Posterior cingulate gyrus (tissue), 11 donors: ENCODE data around the gene PID1.
A peak's percentile ranks its signal among the peaks of the same experiment; 100 is the strongest.

ENCODE experiments used
- DNase-seq, 10 donors: peaks; one replicate each; pipeline versions ENCODE4 v3.0.0 to v3.0.0-alpha.2; 2020 to 2021; ENCODE audit warnings: mixed read lengths in 3 of 10
- intact Hi-C: fragments of 100-400 bp; cut with DNase I; formaldehyde crosslinking; loops from one replicate; pipeline ENCODE4 v1.15.1; 2023

PID1 gene

DNA sequence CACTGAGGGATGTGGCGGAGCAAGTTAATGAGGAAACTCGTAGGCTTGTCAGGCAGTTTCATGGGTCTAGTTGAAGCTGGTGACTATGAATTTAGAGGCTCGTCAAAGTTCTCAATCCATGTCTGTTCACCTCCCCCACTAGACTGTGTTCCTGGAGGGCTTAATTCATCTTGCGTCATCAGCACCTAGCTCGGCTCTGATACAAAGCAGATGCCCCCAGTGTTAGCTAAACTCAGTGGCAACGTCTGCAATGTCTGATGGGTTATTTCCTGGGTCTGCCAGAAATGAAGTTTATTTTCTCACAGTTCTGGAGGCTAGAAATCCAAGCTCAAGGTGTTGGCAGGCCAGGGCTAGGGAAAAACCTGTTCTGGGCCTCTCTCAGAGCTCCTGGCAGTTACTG is 140.6 kb downstream of the PID1 start:
- intact Hi-C loops: loop anchor here (10.0 kb wide), 1 partner anchor 584 kb away; the partner anchor contains the start of gene DNER
- DNase-seq: no peak

DNA sequence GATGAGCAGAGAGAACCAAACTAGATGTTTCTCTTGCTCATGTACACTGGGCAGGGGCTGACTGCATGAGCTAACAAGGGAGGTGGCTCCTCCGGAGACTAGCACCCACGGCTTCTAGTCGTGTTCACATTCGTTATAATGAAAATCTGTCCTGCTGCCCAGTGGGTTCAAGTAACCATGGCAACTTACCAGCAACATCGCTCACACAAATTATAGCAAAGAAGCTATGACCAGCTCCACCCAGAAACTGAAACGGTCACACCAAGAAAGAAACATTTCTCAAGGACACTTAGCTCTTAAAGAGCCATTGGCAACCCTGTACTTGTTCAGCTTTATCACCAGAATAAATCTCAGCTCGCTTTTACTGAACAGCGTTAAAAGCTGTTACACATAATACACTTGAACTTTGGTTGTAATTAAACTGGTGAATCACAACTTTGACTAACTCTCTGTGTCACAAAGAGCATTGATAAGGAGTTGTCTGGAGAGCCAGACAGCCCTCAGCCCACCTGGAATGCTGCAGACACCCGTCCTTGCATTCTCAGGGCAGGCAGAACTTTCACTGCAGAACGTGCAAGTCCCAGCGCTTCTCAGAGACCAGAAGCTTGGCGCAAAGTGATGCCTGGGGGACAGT is 141.2 kb downstream of the PID1 start:
- intact Hi-C loops: loop anchor here (10.0 kb wide), 1 partner anchor 585 kb away; the partner anchor contains the start of gene DNER
- peak in 2 of 10 donors; percentile 8 to 80 for DNase-seq

DNA sequence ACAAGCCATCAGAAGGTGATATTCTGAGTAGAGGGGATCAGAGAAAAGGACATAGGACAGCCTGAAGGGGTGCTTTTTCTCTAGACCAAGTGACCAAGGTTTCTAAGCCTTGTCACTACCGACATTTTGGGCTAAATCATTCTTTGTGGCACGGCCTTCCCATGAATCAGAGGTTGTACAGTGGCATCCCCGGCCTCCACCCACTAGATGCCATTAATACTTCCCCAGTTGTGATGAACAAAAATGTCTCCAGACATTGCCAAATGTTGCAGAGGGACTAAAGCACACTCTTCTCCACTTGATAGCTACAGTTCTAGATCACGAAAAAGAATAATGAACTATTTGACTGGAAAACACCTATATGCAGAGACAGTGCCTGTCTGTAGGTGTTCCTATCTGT is 143.6 kb downstream of the PID1 start:
- DNase-seq: no peak
- intact Hi-C loops: no loop called here

DNA sequence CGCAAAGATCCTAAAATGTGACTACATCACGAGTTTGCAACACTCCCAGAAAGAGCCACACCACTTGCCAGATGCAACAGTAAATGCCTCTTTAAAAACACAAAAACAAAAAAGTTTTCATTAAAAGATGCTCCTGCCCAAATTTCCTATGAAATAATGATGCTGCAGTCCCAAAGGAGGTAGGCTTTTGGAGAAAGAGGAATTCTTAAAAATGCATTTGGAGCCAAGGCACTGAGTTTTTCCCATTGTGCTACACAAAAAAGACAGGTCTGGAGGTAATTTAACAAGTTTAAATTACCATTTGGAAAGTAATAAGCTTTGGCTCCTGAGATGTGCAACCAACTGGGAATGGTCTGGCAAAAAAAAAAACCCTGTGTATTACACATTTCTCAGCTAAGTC is 145.0 kb downstream of the PID1 start:
- no peak for DNase-seq
- intact Hi-C loops: no loop called here

DNA sequence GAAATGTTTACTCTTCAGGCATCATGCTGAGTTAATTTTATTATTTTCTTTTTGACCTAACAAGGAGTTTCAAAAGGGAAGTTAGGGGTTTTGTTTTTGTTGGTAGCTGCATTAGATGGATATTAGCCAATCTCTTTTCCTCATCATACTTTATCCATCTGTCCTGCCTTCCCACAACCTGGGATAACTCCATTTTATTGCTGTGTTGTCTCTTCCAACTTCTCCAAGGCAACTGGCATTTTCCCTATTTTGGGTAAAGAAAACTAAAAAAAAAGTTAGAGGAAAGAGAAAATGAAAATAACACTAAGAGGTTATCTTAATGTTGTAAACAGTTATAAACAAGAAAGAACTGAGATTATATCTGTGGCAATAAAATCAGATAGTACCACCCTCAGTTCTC is 147.0 kb downstream of the PID1 start:
- intact Hi-C loops: no loop called here
- no peak for DNase-seq

DNA sequence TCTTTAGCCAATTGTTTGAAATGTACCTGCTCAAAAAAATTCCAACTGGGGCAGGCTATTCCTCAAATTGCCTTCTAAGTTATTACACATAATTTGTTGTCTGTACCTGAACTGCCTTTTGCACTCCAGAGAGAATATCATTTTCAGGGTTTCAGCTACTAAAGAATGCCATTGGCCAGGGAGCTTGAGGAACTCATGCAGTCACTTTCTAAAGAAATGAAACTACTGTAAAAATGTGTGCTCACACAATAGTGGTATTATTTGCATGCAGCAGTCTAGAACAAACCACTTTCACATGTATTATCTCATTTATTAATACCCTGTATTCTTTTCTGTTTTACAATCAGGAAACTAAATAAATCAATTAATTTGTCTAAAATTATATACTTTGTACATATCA is 152.2 kb downstream of the PID1 start:
- intact Hi-C loops: no loop called here
- no peak for DNase-seq

DNA sequence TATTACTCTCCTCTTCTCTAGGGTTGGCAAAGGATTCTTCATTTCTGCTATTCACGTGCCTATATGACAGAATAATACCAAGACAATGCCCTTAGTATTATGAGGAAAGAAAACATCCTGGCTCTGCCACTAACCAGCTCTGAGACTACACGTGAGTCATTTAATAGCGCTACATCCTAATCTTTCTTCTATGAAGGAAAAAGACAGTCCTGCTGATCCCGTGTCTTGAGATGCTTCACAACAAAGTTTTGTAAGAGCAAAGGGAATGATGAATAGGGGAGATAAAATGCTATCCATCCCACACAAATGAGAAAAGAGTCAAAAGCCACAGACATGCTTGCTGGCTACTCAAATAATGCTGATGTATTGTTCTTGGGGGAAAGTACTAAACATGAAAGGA is 152.8 kb downstream of the PID1 start:
- no peak for DNase-seq
- intact Hi-C loops: no loop called here

DNA sequence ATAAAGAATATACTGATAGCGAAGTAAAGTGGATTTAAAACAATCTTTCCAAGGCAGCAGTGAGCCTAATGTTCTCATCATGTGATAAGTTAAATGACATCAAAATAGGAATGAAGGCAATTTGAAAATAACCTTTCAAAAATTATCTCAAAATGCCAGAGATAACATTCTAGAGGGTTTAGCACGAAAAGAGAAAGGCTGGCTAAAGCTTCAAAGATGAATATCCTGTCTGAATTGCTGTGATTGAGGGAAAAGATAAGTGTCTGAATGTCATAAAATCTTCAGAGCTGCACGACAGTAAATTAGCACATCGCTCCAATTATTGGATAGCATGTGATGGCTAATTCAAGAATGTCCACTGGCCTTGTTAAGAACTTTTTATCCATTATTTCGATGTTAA is 159.3 kb downstream of the PID1 start:
- intact Hi-C loops: no loop called here
- no peak for DNase-seq

DNA sequence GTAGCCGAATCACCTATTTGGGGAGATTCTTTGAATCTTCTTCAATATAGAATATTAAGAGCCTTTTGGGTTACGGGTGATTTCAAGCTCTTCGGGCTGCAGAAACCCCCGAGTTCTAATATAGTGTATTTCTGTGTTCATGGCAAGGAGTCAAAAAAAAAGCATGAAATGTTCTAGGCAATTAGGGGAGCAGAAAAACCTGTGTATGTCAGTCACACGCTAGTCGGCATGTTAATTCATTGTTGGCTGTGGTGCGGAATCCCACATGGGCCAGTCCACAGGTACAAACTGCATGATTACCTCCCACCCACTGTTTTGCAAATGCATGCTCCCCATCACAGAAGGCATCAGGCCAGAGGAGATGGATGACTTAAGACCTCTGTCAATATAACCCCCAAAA is 161.9 kb downstream of the PID1 start:
- intact Hi-C loops: no loop called here
- DNase-seq: no peak

DNA sequence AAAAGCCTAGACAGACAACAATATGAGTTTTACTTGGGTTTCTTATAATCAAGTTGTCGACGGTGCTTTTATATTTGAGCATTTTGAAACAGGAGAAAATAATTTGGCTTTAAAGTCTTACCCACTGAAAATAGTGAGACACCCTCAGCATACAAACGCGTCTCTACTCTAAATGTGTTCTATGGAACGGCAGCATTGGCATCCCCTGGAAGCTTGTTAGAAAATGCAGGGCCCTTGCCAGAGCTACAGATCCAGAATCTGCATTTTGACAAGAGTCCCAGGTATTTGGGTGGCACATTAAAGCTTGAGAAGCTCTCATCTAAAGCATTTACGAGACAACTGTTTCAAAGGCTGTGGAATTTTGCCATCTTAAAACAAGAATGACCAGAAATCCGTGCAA is 163.5 kb downstream of the PID1 start:
- peak in 1 of 10 donors; percentile 76 for DNase-seq
- intact Hi-C loops: no loop called here

DNA sequence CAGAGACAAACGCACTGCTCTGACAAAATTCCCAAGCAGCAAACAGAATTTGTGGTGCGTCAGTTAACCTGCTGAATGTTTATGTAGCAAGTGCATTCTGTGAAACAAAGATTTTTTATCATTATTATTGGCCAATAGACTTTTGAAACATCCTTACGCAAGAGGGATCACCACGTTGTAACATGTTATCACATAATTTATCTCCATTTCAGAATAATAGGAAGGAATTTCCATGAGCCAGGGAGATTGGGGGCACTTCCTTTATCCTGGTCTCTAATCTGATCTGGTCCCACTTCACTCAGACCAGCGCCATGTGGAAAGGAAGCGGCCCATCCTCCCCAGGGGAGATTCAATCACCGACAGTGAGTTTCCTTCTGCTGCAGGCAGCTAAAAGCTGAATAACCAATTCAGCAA is 166.1 kb downstream of the PID1 start:
- no peak for DNase-seq
- intact Hi-C loops: no loop called here

DNA sequence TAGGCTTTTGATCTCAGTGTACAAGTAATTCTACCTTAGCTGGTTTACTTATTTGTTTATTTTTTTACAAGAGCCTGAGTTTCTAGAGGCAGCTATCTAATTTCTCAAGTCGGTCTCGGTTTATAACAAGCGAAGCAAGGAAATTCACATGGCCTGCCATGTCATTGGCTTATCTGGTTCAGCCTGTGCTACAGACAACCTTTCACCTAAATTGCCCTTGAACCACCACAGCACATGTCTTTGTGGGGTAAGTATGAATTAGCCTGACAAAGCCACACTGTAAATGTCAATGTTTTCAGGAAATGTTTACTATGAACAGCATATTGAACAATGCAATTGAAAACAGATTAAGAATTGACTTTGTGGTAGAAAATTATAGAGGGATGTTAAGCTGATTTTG is 167.1 kb downstream of the PID1 start:
- intact Hi-C loops: no loop called here
- DNase-seq: no peak

DNA sequence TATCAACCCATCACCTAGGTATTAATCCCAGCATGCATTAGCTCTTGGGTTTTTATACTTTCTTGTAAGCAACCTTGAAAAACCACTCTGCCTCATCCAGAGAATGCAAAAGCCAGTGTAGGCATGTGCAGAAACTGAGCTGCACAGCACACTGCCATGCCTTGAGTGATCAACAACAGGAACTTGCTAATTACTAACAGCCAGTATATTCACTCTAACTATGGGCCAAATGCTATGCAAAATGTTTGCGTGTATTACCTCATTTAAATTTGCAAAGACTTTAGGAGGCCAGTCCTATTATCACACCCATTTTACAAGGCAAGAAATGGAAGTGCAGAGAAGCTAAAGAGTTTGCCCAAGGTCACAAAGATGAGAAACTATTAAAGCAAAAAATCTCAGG is 169.8 kb downstream of the PID1 start:
- DNase-seq: no peak
- intact Hi-C loops: no loop called here

DNA sequence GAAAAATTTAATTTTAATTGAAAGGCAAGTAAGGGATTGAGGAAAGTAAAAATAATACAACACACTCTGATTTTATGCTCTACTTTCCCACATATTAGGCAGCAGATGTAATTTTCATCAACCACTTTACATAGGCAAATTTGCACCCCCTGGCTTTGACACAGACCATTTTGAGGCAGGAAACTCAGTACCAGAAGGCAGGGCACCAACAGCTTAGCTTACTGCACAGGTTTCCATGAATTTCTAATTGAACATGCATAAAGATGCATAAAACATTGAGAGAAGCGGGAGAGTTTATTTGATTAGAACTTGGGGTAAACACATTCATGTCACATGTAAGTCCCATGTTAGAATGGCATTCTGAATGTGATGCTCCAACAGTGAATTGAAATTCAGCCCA is 171.9 kb downstream of the PID1 start:
- no peak for DNase-seq
- intact Hi-C loops: no loop called here

DNA sequence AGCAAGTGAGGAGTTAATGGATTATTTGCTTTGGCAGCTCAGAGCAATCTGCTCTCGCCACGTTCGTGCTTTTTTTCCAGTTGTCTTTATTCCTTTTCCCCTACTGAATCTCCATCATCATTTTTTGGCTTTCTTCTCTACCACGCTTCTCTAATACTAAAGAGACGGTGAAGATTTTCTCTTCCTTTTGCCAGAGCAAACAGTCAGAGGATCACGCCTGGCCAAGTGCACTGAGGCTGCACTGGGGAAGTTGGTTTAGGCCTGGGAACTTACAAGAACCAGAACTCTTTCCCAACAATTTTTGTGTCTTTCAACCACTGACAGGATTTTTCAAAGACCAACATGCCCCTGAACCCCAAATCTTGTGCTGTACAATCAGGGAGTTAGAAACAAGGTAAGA is 172.3 kb downstream of the PID1 start:
- intact Hi-C loops: no loop called here

DNA sequence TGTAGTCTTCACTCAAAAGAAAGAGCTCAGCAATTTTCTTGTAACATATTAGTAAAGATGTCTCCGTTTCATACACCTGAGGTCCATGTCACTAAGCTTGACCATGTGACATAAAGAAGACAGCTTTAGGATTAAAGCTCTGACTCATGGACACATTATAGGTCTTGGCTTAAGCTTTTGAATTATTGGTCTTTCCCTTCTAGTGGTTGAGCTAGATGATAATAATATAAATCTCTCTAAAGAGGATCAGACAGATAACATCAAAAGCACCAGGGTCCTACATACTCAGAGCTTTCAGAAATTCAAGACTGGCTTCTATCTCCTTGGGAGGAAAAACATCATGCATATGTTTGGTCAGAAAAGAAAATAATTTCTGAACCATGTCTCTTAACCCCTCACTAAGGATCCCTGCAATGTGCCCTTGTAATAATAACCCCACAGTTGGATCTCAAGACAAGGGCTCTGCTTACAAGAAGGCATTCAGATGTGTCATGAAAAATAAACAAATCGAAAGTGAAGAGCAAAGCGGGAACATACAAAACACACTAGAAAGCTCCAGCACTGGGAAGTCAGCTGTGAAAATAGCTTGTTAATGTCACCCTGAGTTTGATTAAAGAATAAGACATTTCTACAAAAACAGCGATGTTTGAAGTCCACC is 174.5 kb downstream of the PID1 start:
- DNase-seq: no peak
- intact Hi-C loops: no loop called here

More for the DNA sequence above, 172.3 kb downstream of the PID1 start:
- no peak for DNase-seq

DNA sequence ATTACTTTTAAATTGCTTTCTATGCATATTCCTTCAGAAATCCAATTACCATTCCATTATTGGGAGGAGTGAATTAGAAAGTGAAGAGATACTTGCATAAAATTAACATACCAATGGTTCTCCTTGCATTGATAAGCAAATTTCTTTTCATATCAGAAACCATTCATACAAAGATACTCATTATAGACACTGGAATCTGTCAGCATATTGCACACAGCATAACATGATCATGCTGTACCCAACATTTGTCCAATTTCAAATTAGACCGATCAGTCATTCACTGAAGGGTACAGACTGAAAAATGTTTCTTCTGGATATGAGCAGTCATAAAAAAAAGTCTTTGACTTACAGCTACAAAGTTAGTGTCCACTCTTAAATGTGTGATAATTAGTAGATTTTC is 175.6 kb downstream of the PID1 start:
- intact Hi-C loops: no loop called here
- DNase-seq: no peak

DNA sequence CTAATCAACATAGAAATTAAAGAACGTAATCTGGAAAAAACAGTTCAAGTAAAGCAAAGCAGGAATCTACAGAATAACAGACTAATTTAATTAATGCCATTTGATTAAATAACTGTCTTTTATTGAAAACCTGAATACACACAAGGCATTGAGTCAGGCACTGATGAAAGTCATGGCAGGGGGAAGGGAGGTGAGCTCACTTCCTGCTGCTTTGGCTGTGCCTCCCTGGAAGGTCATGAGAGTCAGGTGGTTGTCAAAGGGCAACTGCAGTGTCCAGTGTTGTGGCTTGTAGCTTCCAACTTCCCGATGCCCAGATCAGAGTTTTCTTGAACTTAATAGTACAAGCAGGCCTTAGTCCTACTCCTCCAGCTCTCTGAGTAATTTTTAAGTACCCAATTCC is 180.9 kb downstream of the PID1 start:
- no peak for DNase-seq
- intact Hi-C loops: no loop called here

DNA sequence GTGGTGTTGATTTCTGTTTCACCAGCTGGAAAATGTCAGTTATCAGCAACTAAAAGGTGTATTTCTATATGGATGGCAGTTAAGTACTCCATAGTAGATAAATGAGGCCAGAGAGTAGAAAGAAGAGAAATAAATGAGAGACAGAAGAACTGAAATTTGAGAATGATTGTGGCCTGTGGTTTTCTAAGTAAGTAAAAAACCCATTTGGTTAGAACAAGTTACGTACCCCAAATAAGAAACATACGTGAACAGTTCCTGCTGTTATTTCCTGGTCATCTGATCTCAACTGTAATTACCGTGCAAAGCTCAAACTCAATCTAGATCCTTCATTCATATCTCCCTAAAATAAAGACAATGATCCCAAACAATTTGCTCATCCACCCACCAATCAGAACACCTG is 181.3 kb downstream of the PID1 start:
- intact Hi-C loops: no loop called here
- no peak for DNase-seq

DNA sequence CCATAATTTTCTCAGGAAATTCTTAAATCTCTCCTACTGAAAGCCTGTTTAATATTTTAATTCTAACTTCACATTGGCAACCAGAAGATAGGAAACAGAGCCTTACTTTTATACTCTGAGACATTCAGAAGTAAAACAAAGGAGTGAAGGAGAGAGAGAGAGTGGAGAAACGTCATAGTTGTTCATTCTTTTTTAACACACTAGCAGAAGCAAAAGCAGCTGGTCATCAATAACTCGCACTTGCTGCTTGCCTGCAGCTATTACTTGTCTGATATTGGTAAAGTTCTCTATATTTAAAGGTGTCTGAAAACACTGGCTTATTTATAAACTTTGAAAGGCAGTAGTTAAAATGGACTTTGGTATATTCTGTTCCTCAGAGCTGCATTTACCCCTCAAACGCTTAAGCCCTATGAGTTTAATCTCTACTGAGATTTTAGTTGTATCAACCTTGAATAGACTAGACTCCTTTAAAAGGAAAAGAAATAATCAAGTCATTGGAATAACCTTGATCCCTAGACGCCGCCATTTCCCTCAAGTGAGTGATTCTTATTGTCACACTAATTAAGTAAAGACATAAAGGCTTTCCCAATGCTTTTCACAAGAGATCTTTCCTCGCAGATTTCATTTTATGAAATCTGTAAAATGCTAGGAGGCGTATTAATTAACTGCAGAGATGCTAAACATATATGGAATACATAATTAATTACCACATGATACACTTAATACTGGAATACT is 182.0 kb downstream of the PID1 start:
- no peak for DNase-seq
- intact Hi-C loops: no loop called here

DNA sequence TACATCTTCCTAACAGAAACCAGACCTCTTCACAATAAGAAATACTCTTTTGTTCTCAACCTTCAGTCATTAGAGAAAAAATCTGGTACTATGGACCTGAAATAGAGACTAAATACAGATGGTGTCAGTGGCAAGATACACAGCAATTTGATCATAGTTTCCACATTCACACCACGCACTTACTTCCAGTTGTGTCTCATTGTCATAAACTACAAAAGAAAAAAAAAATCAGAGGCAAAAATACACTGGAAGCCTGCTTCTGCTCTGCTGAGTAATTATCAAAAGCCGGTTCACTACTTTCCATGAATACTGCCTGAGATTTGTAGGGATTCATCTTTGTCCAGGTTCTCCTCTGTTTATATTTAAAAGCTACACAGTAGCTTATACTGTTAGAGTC is 182.6 kb downstream of the PID1 start:
- no peak for DNase-seq
- intact Hi-C loops: no loop called here
